Amygdala (tissue), 56 donors: ENCODE measurements around the gene KIF1B.

Experiments used
- DNase-seq, 56 donors: peaks; one replicate each; lab custom pipeline; 2025; lab: John Stamatoyannopoulos, UW

KIF1B gene

DNA sequence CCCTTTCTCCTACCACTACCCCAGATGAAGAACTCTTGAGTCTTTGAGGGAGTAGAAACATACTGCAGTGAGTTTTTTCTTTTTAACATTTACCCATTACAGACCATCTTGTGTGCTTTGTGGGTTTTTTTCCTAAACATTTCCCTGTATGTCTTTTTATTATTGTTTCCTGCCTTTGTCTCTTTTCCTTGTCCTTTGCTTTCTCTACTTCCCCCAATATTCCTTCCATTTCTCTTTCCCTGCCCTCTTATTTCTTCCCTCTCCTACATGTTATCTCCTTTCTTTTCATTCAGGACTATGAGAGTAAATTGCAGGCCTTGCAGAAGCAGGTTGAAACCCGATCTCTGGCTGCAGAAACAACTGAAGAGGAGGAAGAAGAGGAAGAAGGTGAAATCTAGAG is 109.4 kb downstream of the KIF1B start:
- no peak for DNase-seq

GRCh38 chr1:10320336-10320735 is 110.0 kb downstream of the KIF1B start:
- no peak for DNase-seq

- DNase-seq: no peak
Measured at GRCh38 chr1:10322821-10323220, 112.5 kb downstream of the KIF1B start.

GRCh38 chr1:10324627-10325026 is 114.3 kb downstream of the KIF1B start:
- no peak for DNase-seq

DNA sequence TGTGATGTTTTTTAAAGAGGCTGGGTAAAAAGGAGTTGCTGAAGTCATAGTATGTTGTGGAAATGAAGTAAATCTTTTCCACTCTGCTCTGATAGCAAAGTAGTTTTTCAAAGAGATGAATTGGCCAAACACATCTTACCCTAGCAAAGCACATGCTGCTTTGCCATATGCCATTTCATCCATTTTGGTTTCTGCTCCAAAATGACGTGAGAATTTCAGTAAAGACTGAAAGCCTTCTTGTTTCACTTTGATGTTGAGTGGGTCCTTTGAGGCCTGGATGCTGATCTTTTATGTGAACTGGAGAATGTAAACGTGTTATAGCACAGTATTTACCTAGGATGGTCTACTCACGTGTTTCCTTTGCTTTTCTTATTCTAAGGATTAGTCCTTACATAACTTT is 115.2 kb downstream of the KIF1B start:
- no peak for DNase-seq

DNA sequence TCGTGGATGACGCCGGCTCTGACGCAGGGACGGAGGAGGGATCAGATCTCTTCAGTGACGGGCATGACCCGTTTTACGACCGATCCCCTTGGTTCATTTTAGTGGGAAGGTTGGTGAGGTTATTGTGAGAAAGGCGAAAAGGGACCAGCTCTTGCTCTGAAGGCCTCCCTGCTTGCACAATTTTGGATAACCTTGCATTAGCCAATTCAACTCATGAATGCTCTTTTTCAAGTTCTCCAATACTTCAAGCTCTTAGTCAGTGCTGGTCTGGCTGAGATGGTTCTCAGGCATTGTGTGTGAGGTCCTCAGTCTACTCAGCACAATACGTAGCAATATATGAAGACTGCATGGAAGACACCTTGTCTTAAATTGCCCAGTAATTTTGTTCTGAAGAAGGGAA is 115.9 kb downstream of the KIF1B start:
- DNase-seq: no peak

DNA sequence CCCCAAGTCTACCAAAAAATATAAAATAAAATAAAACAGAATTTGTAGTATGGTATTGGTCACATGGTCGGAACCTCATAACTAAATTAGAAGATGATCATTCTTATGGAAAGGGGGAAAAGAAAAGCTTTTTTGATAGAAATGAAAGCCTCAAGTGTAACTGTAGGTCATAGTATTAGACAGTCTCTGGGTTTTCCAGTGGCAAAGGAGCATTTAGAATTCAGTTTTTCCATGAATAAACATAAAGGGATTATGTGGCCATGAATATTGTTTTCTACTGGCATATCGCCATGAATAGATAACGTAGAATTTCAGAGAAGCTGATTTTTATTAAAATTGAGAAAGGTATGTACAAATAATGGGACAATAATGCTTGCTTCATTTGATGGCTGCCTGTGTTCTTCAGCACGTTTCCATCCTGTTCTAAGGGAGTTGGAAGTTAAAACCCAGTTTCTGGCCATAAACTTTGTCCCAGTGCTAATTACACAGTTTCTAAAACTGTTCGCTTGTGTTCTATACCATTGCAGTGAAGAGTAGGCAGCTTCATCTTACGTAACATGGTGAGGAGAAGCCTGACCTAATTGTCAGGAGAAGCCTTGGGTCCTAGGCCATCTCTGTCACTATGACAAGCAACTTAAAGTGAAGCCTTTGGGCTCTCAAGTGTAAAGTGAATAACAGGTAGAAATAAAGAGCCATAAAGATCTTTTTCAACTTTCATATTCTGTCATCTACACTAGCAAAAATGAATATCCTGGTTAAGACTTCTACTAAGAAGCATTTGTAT is 118.0 kb downstream of the KIF1B start:
- DNase-seq: no peak

DNA sequence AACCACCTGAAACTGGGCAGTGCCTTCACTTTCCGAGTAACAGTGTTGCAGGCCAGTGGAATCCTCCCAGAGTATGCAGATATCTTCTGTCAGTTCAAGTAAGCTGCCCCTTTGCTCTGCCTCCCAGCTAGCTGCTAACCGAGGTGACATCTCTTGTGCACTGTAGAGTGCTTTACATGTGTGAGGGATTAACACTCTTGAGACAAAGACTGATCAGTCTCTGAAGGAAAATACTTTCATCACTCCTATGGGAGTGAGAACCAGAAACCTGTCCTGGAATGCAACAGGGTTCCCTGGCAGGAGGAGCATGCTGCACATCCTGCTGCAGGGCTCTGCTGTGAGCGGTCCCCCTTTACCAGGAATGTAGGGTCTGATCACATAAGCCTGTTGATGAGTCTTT is 127.1 kb downstream of the KIF1B start:
- DNase-seq: no peak

GRCh38 chr1:10338047-10338446 is 127.7 kb downstream of the KIF1B start:
- DNase-seq: peak in 47 of 56 donors; percentile 2 to 75 (median 31)

GRCh38 chr1:10338611-10339010 is 128.2 kb downstream of the KIF1B start:
- no peak for DNase-seq

DNA sequence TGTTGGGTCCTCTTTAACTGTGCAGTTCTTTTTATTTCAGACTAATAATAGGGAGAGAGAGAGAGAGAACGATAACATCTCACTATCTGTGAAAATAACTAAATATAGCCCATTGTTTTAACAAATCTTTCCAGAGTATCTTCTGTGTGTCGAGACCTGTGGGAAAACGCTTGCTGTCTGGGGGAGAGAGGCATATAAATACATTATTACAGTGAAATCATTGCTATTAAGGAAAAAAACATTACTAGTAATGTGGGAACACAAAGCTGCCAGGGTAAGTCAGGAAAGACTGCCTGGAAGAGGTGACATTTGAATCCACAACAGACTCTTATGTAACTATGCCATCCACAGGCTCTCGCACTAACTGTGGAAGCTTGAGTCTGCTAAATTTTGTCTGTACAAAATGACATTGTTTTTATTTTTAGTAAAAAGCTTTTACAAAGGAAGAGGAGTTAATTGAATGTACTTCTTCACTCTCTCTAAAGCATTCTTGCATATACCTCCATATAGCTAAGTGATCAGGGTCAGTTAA is 128.7 kb downstream of the KIF1B start:
- no peak for DNase-seq

- peak in 52 of 56 donors; percentile 11 to 90 (median 64) for DNase-seq
Measured at GRCh38 chr1:10339815-10340214, 129.4 kb downstream of the KIF1B start.

DNA sequence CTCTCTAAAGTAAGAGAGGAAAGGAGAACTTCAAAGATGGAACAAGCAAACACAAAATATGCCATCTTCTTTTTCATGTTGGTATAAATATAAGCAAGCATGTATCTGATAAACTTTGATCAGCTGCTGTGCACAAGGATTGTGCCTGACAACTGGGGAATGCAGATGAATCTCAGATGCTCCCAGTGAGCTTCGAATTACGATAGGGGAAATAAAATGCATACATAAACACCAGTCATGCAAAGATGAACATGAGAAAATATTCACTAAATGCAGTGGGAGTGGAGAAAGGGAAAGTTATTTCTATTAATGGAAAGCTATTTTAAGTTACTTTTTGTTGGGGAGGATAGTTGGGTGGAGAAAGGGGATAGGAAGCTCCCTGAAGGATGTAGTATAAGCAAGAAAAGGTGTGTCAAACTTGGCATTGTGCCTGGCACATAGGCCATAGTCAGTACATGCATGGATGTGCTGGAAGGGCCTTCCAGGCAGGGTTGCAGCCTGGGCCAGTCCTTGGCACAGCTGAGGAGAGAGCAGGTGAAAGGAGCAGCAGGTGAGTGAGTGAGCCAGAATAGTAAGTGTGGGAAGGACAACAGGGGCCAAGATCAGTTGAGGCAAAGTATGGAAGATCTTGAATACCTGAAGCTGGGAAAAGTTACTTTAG is 130.7 kb downstream of the KIF1B start:
- peak in 1 of 56 donors; percentile 10 for DNase-seq

- no peak for DNase-seq
Measured at GRCh38 chr1:10347109-10347508, 136.7 kb downstream of the KIF1B start.

DNA sequence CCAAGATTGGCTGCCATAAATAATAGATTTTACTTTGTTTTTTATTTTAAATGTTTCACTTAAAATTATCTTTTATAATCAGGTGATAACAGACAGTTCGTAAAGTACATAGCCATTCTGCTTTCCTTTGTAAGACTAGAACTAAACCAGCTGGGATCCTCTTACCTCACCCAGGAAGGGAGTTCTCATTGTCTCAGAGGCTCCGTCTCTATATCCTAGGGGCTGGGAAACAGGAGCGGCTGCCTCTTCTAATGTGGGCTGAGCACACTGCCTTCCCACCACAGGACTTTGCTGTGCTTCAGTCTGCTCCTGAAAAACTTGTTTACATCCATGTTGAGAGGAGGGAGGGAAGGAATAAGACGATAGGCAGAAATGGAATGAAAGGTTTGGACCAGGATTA is 142.9 kb downstream of the KIF1B start:
- no peak for DNase-seq

DNA sequence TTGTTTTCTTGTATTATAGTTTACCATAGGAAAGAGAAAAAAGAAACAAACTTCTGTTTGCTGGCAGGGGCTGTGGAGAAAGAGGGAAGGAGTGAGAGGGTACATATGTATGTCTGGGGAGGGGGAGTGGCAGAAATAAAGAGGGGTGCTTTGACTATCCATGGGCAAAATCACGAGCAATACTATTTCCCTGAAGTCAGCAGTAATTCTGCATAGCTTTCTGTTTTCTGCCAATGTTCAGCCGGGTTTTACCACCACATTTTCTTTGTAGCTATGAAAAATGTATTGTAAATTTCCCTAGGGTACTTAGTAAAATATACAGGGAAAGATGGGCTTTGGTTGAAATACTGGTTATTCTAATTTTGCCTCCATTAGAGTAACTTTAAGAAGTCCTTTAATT is 143.3 kb downstream of the KIF1B start:
- no peak for DNase-seq

GRCh38 chr1:10360045-10360444 is 149.7 kb downstream of the KIF1B start:
- no peak for DNase-seq

DNA sequence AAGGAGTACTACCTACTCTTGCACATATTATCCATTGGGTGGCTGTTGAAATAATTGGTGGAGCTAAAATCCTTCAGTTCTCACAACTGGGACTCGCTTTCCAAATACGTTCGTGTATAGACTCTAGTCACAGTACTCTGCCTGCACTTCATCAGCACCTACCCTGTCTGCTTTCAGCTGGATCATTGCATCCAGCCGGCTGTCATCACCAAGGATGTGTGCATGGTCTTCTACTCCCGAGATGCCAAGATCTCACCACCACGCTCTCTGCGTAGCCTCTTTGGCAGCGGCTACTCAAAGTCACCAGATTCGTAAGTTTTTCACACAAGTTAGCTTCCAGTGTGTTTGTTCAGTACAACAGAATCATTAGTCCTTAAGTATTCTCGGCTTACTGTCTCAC is 151.1 kb downstream of the KIF1B start:
- DNase-seq: no peak

DNA sequence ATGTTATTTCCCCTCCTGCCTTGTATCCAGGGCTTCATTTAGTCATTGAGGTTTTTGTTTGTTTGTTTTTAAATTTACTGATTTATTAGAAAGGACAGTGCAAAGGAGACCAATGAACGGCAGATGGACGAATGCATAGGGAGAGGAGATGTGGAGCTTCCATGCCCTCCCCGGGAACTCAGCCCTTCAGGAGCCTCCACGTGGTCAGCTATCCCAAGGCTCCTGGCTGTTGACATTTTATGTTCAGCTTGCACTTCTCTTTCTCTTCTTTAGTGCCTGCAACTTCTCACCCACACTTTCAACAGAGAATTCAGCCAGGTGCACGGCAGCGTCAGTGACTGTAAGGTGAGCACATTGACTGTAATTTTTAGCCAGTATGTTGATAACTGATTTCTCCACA is 157.8 kb downstream of the KIF1B start:
- no peak for DNase-seq

DNA sequence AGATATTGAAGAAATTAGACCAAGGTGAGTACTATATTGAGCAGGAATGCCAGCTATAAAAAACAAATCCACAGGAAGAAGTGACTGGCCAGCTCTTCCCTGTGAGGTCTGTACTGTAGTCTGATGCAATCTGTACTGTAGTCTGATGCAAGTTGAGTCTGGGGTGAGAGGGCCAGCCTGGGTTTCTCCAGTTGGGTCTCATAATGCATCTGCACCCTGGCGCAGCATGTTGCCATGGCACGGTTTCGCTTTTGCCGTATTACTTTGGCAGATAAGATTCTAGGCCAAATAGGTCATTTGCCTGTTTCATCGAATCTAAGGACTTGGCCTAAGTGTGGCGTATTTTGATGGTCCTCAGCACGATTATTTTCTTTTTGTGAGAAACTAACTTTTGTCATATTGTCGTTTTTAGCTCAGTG is 164.1 kb downstream of the KIF1B start:
- DNase-seq: no peak

DNA sequence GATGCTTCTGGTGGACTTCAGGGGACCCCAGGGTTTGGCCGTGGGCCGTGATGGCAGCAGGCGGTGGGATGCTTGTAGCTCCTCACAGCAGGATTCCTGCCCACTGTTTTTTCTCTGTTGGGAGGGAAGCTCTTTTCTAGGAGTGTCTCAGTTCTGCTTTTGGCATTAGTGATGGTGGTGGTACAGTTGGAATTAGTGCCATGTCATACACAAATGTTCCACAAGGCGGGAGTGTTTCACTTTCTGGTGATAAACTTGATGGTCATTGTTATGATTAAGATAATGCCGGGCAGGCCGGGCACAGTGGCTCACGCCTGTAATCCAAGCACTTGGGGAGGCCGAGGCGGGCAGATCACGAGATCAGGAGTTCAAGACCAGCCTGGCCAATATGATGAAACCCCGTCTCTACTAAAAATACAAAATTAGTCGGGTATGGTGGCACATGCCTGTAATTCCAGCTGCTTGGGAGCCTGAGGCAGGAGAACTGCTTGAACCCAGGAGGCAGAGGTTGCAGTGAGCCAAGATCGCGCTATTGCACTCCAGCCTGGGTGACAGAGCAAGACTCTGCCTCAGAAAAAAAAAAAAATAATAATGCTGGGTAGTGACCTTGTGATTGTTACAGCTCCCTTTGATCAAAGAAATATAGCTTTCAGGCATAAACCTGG is 167.1 kb downstream of the KIF1B start:
- DNase-seq: peak in 31 of 56 donors; percentile 6 to 80 (median 28)
